IMR-90 (cell line): ENCODE measurements around the gene VOPP1. TPM values are rescaled to one million over a fixed set of nuclear protein-coding genes. Genes with fewer than 3 reads are reported as not detected.

ENCODE experiments used
- ATAC-seq: fragments of 200-7000 bp; cut with Tn5 transposase; 2 replicates; pipeline ENCODE4 v1.9.1; 2020; ENCODE audit warnings: low read depth, mild to moderate bottlenecking, moderate library complexity
- BruUV-seq: library from RNA; stranded (reverse); fragments of 400-500 nt; replicated peaks from 2 replicates; lab custom pipeline; 2021; lab: Mats Ljungman, UMichigan
- CTCF ChIA-PET: fragments of 300-600 bp; formaldehyde crosslinking; extraction: SDS; loops from one replicate; lab custom pipeline; 2021; ENCODE audit warnings: antibody characterized with exemption; lab: Yijun Ruan, JAX
- POLR2A ChIA-PET: fragments of 300-600 bp; sonication (Branson Sonifier 250); formaldehyde crosslinking; loops from one replicate; lab custom pipeline; 2022; ENCODE audit warnings: antibody characterized with exemption; ENCODE audit not compliant: unreplicated experiment; lab: Charles Lee
- DNase-seq: peaks from one replicate; pipeline ENCODE4 v3.0.0; 2013
- H2AFZ ChIP-seq: replicated peaks from 2 replicates; pipeline ENCODE3; 2013; ENCODE audit warnings: low read length, mild to moderate bottlenecking; ENCODE audit not compliant: poor library complexity
- H2AK5ac ChIP-seq: 2 replicates; pipeline ENCODE4 v1.6.1; 2013; ENCODE audit warnings: low read depth, low read length, inconsistent platforms
- H2AK9ac ChIP-seq: replicated peaks from 2 replicates; pipeline ENCODE3; 2013; ENCODE audit warnings: mild to moderate bottlenecking, low read depth, low read length, moderate library complexity; ENCODE audit not compliant: poor library complexity
- H2BK120ac ChIP-seq: 2 replicates; pipeline ENCODE4 v1.6.1; 2013; ENCODE audit warnings: low read depth, low read length, inconsistent platforms
- H2BK15ac ChIP-seq: 3 replicates; pipeline ENCODE4 v1.6.1; 2013; ENCODE audit warnings: low read depth, low read length, inconsistent platforms
- H2BK20ac ChIP-seq: 2 replicates; pipeline ENCODE4 v1.6.1; 2013; ENCODE audit warnings: low read depth, mild to moderate bottlenecking, inconsistent platforms, low read length, moderate library complexity
- H2BK5ac ChIP-seq: 2 replicates; pipeline ENCODE4 v1.6.1; 2013; ENCODE audit warnings: mild to moderate bottlenecking, low read depth, low read length, inconsistent platforms; ENCODE audit not compliant: poor library complexity, severe bottlenecking
- H3K14ac ChIP-seq: replicated peaks from 2 replicates; pipeline ENCODE4 v1.6.1; 2013; ENCODE audit warnings: low read depth, low read length, inconsistent platforms
- H3K18ac ChIP-seq: 2 replicates; pipeline ENCODE4 v1.6.1; 2013; ENCODE audit warnings: low read depth, low read length, control low read depth
- H3K23ac ChIP-seq: 2 replicates; pipeline ENCODE4 v1.6.1; 2013; ENCODE audit warnings: low read depth, low read length, inconsistent platforms
- H3K27ac ChIP-seq: 2 replicates; pipeline ENCODE4 v1.5.1; 2013; ENCODE audit warnings: mild to moderate bottlenecking, control low read depth, low read length; ENCODE audit not compliant: insufficient read depth
- H3K27me3 ChIP-seq: 2 replicates; pipeline ENCODE4 v1.6.1; 2013; ENCODE audit warnings: low read length; ENCODE audit not compliant: control insufficient read depth, insufficient read depth
- H3K36me3 ChIP-seq: 2 replicates; pipeline ENCODE4 v1.6.1; 2013; ENCODE audit warnings: low read length, mixed read lengths; ENCODE audit not compliant: control insufficient read depth, insufficient read depth
- H3K4ac ChIP-seq: 2 replicates; pipeline ENCODE4 v1.6.1; 2013; ENCODE audit warnings: low read depth, low read length, inconsistent platforms
- H3K4me1 ChIP-seq: 2 replicates; pipeline ENCODE4 v1.6.1; 2013; ENCODE audit warnings: low read length, mixed read lengths; ENCODE audit not compliant: control insufficient read depth, insufficient read depth
- H3K4me2 ChIP-seq: 2 replicates; pipeline ENCODE4 v1.6.1; 2013; ENCODE audit warnings: low read depth, mild to moderate bottlenecking, control low read depth, low read length, moderate library complexity
- H3K4me3 ChIP-seq: 2 replicates; pipeline ENCODE4 v1.5.1; 2013; ENCODE audit warnings: low read depth, mild to moderate bottlenecking, control low read depth, low read length, moderate library complexity; ENCODE audit not compliant: insufficient read depth
- H3K56ac ChIP-seq: 2 replicates; pipeline ENCODE4 v1.6.1; 2013; ENCODE audit warnings: low read length, inconsistent platforms; ENCODE audit not compliant: insufficient read depth; ENCODE audit errors: extremely low read depth
- H3K79me1 ChIP-seq, 2 experiments: 2 replicates each; pipeline ENCODE4 v1.6.1; 2013; ENCODE audit warnings: low read length in 2 of 2, inconsistent platforms in 1 of 2, low read depth in 1 of 2
- H3K9ac ChIP-seq: 2 replicates; pipeline ENCODE4 v1.6.1; 2013; ENCODE audit warnings: low read depth, low read length, control low read depth
- H3K9me1 ChIP-seq: 2 replicates; pipeline ENCODE4 v1.6.1; 2013; ENCODE audit warnings: low read length, inconsistent platforms; ENCODE audit not compliant: insufficient read depth
- H3K9me3 ChIP-seq: 2 replicates; pipeline ENCODE4 v1.6.1; 2013; ENCODE audit warnings: low read length; ENCODE audit not compliant: control insufficient read depth, insufficient read depth
- H4K20me1 ChIP-seq: 2 replicates; pipeline ENCODE4 v1.6.1; 2013; ENCODE audit warnings: low read length, inconsistent platforms; ENCODE audit not compliant: insufficient read depth
- H4K5ac ChIP-seq: 2 replicates; pipeline ENCODE4 v1.6.1; 2013; ENCODE audit warnings: mild to moderate bottlenecking, low read depth, low read length, control low read depth
- H4K8ac ChIP-seq, 2 experiments: 2 replicates each; pipeline ENCODE4 v1.6.1; 2013; ENCODE audit warnings: low read depth in 2 of 2, low read length in 2 of 2, control low read depth in 1 of 2, inconsistent platforms in 1 of 2
- H4K91ac ChIP-seq: 2 replicates; pipeline ENCODE4 v1.6.1; 2013; ENCODE audit warnings: low read depth, low read length, inconsistent platforms; ENCODE audit not compliant: insufficient read depth
- CEBPB ChIP-seq: IDR thresholded peaks from 2 replicates; pipeline ENCODE4 v1.6.1; 2012; ENCODE audit warnings: low read depth, low read length, improper control_type of control experiment
- FOS ChIP-seq: fragments of 150-350 bp; IDR thresholded peaks from 2 replicates; pipeline ENCODE4 v1.6.1; 2016; ENCODE audit warnings: low read depth, low read length
- MAFK ChIP-seq: IDR thresholded peaks from 2 replicates; pipeline ENCODE4 v1.6.1; 2012; ENCODE audit warnings: low read depth, low read length, improper control_type of control experiment
- MAZ ChIP-seq: IDR thresholded peaks from 2 replicates; pipeline ENCODE4 v1.6.1; 2012; ENCODE audit warnings: low read depth, mild to moderate bottlenecking, low read length, improper control_type of control experiment, moderate library complexity, borderline replicate concordance
- MXI1 ChIP-seq: IDR thresholded peaks from 2 replicates; pipeline ENCODE4 v1.6.1; 2012; ENCODE audit warnings: low read depth, mild to moderate bottlenecking, low read length, moderate library complexity, borderline replicate concordance
- NFE2L2 ChIP-seq: fragments of 150-350 bp; IDR thresholded peaks from 2 replicates; pipeline ENCODE4 v1.6.1; 2016; ENCODE audit warnings: low read depth, mild to moderate bottlenecking, low read length
- POLR2A ChIP-seq: IDR thresholded peaks from 2 replicates; pipeline ENCODE4 v1.6.1; 2012; ENCODE audit warnings: mild to moderate bottlenecking, low read depth, low read length
- RCOR1 ChIP-seq: IDR thresholded peaks from 2 replicates; pipeline ENCODE4 v1.6.1; 2012; ENCODE audit warnings: mild to moderate bottlenecking, low read length, improper control_type of control experiment; ENCODE audit not compliant: insufficient replicate concordance
- RFX5 ChIP-seq: IDR thresholded peaks from 2 replicates; pipeline ENCODE4 v1.8.0; 2012; ENCODE audit warnings: low read depth, mild to moderate bottlenecking, low read length, moderate library complexity
- SMC3 ChIP-seq: fragments of 150-350 bp; IDR thresholded peaks from 2 replicates; pipeline ENCODE4 v1.6.1; 2016; ENCODE audit warnings: low read depth, mild to moderate bottlenecking, antibody characterized with exemption, low read length, moderate library complexity
- WGBS, 2 experiments: methylation state at CpG; one replicate each; pipeline versions ENCODE4 v1.1.5 to v1.1.7; 2013; ENCODE audit warnings: missing lambda C conversion rate in 2 of 2; ENCODE audit not compliant: insufficient read length in 1 of 2; ENCODE audit errors: extremely low coverage in 2 of 2; 5-methylcytosine and 5-hydroxymethylcytosine counted together
- dilution Hi-C: fragments of 300-500 bp; cut with HindIII; formaldehyde crosslinking; loops from one replicate; pipeline ENCODE4 v1.14.3; 2018; ENCODE audit warnings: low sequenced_read_pairs; ENCODE audit not compliant: unreplicated experiment
- in situ Hi-C: fragments of 300-500 bp; cut with MboI; formaldehyde crosslinking; loops from 3 replicates; pipeline ENCODE4 v1.14.3; 2019; ENCODE audit warnings: low sequenced_read_pairs, inconsistent platforms, mixed read lengths
- intact Hi-C: fragments of 100-400 bp; cut with micrococcal nuclease; formaldehyde crosslinking; loops from 2 replicates; pipeline ENCODE4 v1.10.0; 2022
- polyA plus RNA-seq, 3 experiments: library from polyadenylated mRNA; depleted of rRNA; stranded (reverse); fragments of >200 nt; gene quantifications; 2 replicates each; pipeline ENCODE4 v1.2.3, GENCODE V29; 2012; ENCODE audit warnings: low replicate concordance in 1 of 3
- total RNA-seq: library from RNA; depleted of rRNA; stranded (reverse); fragments of >200 nt; gene quantifications from 2 replicates; pipeline ENCODE4 v1.2.3, GENCODE V29; 2012
- TF ChIP-seq, protein P1 (sequence below): fragments of 150-350 bp; IDR thresholded peaks from 2 replicates; pipeline ENCODE4 v1.6.1; 2017; ENCODE audit warnings: mild to moderate bottlenecking, antibody characterized with exemption, low read length, low read depth
- TF ChIP-seq, protein P2 (sequence below): conservative IDR thresholded peaks from 2 replicates; pipeline ENCODE4 v1.5.1; 2012; ENCODE audit warnings: mild to moderate bottlenecking, low read depth, low read length, improper control_type of control experiment
- TF ChIP-seq, protein P3 (sequence below): fragments of 150-350 bp; IDR thresholded peaks from 2 replicates; pipeline ENCODE4 v1.6.1; 2016; ENCODE audit warnings: low read depth, mild to moderate bottlenecking, low read length, moderate library complexity, borderline replicate concordance

VOPP1 gene
- total and polyA plus RNA-seq, 2 of the 4 experiments (the other 2 are of a cell fraction), result 60.2 to 94.5 TPM

DNA sequence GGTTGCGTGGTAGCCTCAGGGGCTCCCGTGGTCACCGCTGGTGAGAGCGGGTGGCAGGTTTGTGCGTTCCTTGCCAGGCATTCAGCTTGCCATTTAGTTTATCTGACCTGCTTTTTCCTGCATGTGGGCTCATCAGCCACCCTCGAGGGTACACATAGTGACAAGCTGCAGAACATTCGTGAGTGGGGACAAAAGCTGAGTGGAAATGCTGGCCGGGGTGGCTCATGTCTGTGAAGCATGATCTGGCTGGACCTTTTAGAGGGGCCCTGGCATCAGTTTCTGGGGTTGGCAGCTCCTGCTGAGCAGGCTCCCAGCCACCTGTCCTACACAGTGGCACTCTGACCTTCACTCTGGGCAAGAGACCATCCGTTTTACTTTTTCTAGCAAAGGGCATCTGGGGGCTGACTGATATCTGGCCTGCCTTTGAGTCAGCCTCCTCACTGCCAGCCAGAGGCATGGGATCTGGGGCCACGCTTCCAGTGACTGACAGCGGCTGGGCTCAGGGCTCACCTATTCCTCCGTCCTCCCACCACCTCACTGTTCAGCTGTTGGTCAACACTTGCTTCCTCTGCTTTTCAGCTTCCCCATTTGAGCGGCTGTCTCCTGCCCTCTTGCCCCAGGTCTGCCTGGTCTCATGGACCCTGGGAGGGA, 132.1 kb downstream of the VOPP1 start:
- H4K91ac ChIP-seq, result no peak overlapping the region
- no peaks in the 10 kb centered on the region for H3K36me3 ChIP-seq
- dilution Hi-C loops, result no loop called here
- ChIA-PET CTCF (interaction anchor here (0.7 kb wide), 1 partner anchor 30 kb away, joined by 3 read pairs; no protein-coding TSS in a partner anchor), POLR2A (no interaction called here)
- TF ChIP-seq MXI1, result no peak
- no peak for TF ChIP-seq NFE2L2
- no peak for TF ChIP-seq RCOR1
- TF ChIP-seq FOS, result no peak
- TF ChIP-seq, protein P1, sequence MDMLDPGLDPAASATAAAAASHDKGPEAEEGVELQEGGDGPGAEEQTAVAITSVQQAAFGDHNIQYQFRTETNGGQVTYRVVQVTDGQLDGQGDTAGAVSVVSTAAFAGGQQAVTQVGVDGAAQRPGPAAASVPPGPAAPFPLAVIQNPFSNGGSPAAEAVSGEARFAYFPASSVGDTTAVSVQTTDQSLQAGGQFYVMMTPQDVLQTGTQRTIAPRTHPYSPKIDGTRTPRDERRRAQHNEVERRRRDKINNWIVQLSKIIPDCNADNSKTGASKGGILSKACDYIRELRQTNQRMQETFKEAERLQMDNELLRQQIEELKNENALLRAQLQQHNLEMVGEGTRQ, result no peak
- TF ChIP-seq CEBPB, result no peak
- no peak for TF ChIP-seq MAZ
- TF ChIP-seq, protein P2, sequence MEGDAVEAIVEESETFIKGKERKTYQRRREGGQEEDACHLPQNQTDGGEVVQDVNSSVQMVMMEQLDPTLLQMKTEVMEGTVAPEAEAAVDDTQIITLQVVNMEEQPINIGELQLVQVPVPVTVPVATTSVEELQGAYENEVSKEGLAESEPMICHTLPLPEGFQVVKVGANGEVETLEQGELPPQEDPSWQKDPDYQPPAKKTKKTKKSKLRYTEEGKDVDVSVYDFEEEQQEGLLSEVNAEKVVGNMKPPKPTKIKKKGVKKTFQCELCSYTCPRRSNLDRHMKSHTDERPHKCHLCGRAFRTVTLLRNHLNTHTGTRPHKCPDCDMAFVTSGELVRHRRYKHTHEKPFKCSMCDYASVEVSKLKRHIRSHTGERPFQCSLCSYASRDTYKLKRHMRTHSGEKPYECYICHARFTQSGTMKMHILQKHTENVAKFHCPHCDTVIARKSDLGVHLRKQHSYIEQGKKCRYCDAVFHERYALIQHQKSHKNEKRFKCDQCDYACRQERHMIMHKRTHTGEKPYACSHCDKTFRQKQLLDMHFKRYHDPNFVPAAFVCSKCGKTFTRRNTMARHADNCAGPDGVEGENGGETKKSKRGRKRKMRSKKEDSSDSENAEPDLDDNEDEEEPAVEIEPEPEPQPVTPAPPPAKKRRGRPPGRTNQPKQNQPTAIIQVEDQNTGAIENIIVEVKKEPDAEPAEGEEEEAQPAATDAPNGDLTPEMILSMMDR, result no peak
- TF ChIP-seq RFX5, result no peak
- TF ChIP-seq POLR2A, result no peak
- TF ChIP-seq, protein P3, sequence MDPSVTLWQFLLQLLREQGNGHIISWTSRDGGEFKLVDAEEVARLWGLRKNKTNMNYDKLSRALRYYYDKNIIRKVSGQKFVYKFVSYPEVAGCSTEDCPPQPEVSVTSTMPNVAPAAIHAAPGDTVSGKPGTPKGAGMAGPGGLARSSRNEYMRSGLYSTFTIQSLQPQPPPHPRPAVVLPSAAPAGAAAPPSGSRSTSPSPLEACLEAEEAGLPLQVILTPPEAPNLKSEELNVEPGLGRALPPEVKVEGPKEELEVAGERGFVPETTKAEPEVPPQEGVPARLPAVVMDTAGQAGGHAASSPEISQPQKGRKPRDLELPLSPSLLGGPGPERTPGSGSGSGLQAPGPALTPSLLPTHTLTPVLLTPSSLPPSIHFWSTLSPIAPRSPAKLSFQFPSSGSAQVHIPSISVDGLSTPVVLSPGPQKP, result no peak
- no peak for TF ChIP-seq MAFK
- no peak for TF ChIP-seq SMC3
- no peak overlapping the region for H2BK120ac ChIP-seq
- H3K79me1 ChIP-seq, result no peaks in the 10 kb centered on the region
- H2AK9ac ChIP-seq, result no peak overlapping the region
- no peak overlapping the region for H2AFZ ChIP-seq
- H3K23ac ChIP-seq, result no peak overlapping the region
- no peak overlapping the region for H2BK20ac ChIP-seq
- intact Hi-C loops, result no loop called here
- DNase-seq, result no peak
- H3K9me3 ChIP-seq, result no peaks in the 10 kb centered on the region
- no peak overlapping the region for H3K27ac ChIP-seq
- H4K5ac ChIP-seq, result no peak overlapping the region
- WGBS, 2 experiments, result 85% methylated on average over 10 of the region's 13 CpGs; no CpG with 5 or more reads in 1 of the 2 experiments
- H2BK5ac ChIP-seq, result no peak overlapping the region
- H4K20me1 ChIP-seq, result no peaks in the 10 kb centered on the region
- BruUV-seq, result no TSS peak
- 0 out of 2 replicates have a peak overlapping the region, but pooled peaks have one; percentile 23 for H3K14ac ChIP-seq
- H3K56ac ChIP-seq, result no peak overlapping the region
- no peak overlapping the region for H2BK15ac ChIP-seq
- no peak for ATAC-seq
- no peak overlapping the region for H3K4ac ChIP-seq
- no peaks in the 10 kb centered on the region for H3K27me3 ChIP-seq
- no peak overlapping the region for H3K4me2 ChIP-seq
- no peak overlapping the region for H3K18ac ChIP-seq
- no peak overlapping the region for H4K8ac ChIP-seq
- peak overlapping the region; percentile 14; the same call in 1 of the 2 replicates for H2AK5ac ChIP-seq
- H3K4me3 ChIP-seq, result no peak overlapping the region
- peaks cover 4% of the 10 kb centered on the region; the same call in 1 of the 2 replicates for H3K9me1 ChIP-seq
- peaks cover 11% of the 10 kb centered on the region for H3K4me1 ChIP-seq
- in situ Hi-C loops, result loop anchor here (25.0 kb wide), 1 partner anchor 522 kb away; the partner anchor contains the start of genes MRPS17 and NIPSNAP2
- H3K9ac ChIP-seq, result no peak overlapping the region
